Activated T-helper 1 cell treated with Interleukin-2 at 50 U/mL for 16 hours (primary cell): Measurements from ENCODE around the gene CD38.
"Not testable (repeated sequence)": the region's sequence is repeated elsewhere in the genome, so short reads cannot be mapped to it uniquely, and the experiment has no call there.

Experiments
- DNase-seq: peaks from one replicate; pipeline ENCODE4 v3.0.0-alpha.2; 2020; ENCODE audit warnings: low read depth

CD38 gene

DNA sequence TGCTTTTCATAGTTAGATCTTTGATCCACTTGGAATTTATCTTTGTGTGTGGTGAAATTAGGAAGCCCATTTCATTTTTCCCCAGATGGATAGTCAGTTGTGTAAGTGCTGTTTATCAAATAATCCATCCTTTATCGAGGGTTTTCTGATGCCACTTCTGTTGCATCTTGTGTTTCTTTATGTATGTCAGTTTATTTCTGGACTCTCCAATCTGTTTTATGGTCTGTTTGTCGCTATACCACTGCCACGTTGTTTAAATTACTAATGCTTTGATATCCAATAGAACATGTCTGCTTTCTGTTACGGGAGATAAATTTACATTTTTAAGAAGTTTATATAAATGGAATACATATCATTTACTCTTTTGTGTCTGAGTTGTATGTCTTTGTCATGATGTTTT, 21.0 kb downstream of the CD38 start:
- DNase-seq = no peak

DNA sequence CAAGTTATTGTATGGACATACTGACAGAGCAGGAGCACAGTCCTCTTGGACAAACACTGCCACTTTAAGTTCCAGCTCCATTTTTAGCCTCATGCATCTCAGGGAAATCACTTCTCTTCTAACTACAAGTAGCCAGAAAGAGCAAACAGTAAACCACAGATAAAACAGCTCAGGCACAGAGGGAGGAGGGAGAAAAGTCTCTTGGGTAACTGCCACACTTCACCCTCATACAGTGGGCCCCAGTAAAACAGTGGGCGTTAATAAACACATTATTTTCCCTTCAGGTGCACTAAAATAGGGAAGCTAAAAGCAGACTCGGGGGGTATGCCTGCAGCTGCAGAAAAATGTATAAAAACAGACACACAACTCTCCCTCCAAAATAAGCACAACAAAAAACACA, 21.6 kb downstream of the CD38 start:
- no peak for DNase-seq

DNA sequence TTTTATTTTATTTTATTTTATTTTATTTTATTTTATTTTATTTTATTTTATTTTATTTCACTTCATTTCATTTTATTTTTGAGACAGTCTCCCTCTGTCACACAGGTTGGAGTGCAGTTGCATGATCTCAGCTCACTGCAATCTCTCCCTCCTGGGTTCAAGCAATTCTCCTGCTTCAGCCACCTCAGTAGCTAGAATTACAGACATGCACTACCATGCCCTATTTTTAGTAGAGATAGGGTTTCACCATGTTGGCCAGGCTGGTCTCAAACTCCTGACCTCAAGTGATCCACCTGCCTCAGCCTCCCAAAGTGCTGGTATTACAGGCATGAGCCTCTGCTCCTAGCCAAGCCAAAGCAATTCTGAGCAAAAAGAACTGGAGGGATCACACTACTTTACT, 24.4 kb downstream of the CD38 start:
- DNase-seq = not testable (repeated sequence)

GRCh38 chr4:15805583-15806517, 27.7 kb downstream of the CD38 start:
- no peak for DNase-seq

DNA sequence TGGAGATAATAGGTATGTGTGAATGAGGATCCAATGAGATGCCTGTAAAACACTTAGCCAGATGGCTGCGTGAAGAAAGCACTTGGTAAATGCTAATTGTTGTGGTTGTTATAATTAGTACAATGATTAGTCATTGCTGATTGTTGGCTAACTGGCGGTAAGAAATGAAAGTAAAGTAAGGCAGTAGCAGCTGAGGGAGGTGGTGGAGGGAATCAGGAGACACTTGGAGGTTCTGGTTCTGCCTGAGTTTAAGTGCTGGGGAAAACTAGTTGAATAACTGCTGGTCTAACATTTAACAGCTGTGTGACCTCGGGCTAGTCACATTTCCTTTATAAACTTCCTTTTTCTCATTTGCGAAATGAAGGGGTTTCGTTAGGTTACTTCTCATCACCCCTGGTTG, 30.9 kb downstream of the CD38 start:
- no peak for DNase-seq

GRCh38 chr4:15809466-15809865, 31.3 kb downstream of the CD38 start:
- no peak for DNase-seq

DNA sequence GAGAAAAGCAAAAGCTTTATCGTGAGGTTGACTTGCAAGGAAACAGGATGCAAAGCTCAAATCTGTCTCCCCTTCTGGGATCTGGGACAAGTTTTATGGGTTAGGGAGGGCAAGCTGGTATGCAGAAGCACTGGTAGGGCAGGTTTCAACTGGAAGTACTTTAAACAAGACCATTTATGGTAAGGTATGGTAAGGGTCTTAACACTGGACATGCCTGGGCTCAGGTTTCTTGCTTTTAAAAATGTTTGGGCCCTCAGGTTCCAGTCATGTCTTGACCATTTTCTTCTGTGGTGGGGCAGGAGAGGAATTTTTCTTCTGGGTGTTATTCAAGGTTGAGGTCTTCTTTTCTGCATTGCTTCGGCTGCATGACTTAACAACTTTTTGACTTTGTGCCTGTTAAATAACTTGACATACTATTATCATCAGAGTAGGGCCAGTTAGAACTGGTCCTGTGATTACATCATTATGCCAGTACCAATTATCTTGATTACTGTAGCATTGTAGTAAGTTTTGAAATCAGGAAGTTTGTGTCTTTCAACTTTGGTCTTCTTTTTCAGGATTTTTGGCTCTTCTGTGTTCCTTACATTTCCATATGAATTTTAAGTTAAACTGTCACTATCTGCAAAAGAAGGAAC, 33.7 kb downstream of the CD38 start:
- DNase-seq = no peak

DNA sequence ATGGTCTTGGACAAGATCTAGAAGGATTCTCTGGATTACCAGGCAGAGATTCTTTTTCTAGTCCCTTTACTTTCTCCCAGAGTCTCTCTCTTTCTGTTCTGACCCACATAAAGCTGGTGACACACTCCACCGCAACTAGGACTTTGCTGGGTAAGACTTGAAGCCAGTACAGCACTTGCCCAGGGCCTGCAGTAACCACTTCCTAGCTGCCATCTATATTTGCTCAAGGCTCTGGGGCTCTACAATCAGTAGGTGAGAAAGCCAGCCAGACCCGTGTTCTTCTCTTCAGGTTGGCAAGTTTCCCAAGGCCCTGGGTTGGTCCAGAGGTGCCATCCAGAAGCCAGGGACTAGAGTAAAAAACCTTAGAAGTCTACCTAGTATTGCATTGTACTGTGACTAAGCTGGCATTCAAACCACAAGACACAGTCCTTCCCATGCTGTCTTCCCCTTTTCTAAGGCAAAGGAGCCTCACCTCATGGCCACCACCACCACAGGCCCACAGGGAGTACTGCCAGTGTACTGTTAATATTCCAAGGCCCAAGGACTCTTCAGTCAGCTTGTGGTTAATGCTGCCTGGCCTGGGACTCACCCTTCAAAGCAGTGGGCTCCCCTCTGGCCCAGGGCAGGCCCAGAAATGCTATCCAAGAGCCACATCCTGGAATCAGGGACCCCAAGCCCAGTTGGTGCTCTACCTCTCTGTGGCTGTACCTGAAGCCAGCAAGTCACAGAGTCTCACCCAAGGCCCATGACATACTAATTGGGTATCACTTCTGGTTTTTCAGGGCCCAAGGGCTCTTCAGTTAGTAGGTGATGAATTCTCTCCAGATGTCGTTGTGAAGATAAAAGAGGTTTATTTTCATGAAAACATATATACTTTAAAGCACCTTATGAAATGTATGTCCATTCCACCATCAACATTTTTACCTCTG, 54.7 kb downstream of the CD38 start:
- no peak for DNase-seq

GRCh38 chr4:15833801-15834200, 55.7 kb downstream of the CD38 start:
- DNase-seq = no peak

DNA sequence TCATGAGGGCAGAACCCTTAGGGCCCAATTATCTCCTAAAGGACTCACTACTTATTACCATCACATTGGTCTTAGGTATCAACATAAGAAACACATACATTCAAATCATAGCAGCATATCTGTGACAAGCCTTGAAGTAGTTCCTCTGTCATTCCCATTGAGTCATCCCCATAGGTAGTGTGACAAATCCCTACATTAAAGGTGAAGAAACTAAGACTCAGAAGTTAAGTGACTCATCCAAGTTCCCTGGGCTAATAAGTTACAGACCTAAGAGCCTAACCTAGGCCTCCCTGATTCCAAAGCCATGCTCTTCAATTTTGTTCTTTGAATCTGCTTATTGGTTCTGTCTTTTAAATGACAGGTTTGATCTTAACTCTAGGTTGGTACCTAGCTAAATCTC, 58.2 kb downstream of the CD38 start:
- DNase-seq = no peak

GRCh38 chr4:15837591-15837990, 59.5 kb downstream of the CD38 start:
- no peak for DNase-seq

DNA sequence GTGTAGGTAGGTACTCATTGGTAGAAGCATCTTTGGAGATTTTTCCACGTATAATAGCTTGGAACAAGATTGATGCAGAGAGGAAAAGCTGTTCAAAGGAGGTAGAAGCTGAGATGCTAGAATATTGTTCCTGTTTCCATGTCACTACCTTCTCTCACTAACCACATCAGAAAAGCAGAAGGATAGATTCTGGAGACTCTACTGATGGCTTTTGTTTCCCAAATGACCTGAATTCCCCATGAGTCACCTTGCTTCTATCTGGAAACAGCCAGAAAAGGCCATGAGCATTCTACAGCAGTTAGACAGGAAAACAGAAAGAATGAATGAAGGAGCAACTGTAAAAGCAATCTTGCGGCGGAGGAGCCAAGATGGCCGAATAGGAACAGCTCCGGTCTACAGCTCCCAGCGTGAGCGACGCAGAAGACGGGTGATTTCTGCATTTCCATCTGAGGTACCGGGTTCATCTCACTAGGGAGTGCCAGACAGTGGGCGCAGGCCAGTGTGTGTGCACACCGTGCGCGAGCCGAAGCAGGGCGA, 63.1 kb downstream of the CD38 start:
- not testable (repeated sequence) for DNase-seq

DNA sequence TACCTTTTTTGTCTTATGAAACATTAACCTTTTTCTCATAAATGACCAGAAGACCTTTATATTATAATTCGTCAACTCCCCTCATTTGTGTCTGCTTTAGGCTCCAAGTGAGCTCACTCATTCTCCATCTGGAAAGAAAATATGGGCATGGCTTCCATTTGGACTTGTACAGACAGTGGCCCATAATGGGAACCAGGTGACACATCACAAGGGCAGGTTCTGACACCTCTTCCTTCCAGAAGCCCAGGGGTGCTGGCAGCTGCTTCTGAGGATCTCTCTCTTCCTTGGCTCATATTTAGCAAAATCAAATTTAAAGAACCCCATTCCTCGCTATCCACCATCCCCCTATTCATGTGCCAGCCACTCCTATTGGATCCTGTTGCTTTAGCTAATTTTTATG, 69.6 kb downstream of the CD38 start:
- no peak for DNase-seq

DNA sequence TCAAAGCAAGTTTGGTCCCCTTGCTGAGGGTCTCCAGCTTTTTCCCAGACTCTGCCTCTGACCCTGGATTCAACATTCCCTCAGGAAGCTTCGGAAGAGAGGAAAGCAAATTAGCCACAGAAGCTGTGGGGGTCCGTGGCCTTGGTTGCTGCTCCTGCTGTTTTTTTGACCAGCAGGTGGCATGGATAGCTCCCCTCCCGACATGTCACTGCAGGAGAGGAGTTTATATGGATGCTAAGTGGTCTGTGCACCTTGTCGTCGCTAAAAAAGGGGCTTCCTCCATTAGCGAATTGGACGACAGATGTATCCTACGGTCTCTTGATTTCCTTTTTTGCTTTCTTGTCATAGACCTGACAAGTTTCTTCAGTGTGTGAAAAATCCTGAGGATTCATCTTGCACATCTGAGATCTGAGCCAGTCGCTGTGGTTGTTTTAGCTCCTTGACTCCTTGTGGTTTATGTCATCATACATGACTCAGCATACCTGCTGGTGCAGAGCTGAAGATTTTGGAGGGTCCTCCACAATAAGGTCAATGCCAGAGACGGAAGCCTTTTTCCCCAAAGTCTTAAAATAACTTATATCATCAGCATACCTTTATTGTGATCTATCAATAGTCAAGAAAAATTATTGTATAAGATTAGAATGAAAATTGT, 70.2 kb downstream of the CD38 start:
- DNase-seq = no peak

DNA sequence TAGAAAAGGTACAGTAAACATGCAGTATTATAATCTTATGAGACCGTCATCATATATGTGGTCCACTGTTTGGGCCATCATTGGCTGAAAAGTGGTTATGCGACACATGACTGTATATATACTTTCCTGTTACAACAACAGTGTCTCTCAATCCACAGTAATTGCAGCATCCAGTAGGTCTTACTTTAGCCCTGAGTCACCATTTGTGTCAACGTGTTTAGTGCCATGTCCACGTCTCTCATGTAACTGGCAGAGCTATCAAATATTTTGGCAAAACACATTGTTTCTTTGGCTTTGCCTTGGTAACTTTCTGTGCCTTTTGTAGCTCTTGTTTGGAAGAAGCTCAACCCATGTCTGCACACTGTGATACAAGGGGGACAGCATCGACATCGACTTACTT, 73.8 kb downstream of the CD38 start:
- DNase-seq = no peak

DNA sequence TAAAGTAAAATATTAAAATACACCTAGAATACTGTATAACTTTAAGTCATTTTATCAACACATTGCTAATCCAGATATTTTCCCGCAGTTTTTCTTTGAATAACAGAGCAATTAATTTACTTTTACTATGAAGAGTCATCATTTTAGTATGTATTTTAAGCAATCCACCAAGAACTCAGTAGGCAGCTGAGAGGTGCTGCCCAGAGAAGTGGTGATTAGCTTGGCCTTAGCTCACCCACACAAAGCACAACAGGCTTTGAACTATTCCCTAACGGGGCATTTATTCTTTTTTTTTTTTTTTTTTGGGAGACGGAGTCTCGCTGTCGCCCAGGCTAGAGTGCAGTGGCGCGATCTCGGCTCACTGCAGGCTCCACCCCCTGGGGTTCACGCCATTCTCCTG, 74.4 kb downstream of the CD38 start:
- DNase-seq = no peak

DNA sequence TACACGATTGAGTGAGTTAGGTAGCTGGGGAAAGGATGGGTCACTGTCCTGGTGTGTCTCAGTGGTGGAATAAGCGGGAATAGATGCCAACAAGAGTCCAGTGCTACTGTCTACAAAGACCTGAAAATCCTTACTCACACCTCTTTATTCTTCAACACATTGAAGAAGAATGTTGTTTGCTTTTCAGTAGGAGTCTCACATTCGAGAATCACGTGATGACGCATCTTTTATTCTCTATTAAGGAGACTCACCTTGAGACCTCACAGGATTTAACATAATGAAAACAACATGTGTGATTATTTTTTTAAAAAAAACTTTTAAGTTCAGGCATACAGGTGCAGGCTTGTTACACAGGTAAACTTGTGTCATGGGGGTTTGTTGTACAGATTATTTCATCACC, 75.2 kb downstream of the CD38 start:
- DNase-seq = no peak

DNA sequence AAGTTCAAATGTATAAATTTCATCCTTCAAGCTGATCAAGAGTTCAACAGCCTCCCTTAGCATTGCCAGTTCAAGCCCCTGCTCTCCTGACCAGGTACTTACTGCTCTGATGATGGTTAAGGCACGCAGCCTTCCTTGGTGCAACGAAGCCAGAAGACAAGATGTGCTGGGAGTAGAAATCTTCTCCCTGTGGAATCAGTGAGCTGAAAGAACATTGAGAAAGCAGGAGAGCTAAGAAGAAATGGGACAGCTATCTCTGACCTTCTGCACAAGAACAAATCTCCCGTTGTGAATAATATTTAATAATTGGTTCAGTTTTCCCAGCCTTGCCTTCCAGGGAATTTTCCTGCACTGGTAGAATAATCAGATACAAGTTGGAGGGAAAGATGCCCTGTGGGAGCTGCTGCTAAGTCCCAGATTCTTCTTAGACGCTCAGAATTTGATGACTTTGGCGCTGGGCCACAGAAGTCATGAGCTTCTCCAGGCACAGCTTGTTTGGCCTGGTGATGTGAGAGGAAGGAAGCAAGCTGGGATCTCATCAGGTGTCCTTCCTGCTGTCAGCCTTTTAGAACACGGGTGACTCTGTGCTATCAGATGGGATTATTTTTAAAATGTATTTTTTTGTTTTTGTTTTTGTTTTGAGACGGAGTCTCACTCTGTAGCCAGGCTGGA, 77.8 kb downstream of the CD38 start:
- no peak for DNase-seq

DNA sequence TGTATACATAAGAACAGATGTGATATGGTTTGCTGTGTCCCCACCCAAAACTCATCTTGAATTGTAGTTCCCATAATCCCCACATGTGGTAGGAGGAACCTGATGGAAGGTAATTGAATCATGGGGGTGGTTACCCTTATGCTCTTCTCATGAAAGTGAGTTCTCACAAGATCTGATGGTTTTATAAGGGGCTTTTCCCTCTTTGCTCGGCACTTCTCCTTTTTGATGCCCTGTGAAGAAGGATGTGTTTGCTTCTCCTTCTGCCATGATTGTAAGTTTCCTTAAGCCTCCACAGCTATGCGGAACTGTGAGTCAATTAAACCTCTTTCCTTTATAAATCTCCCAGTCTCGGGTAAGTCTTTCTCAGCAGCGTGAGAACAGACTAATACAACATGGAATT, 83.1 kb downstream of the CD38 start:
- not testable (repeated sequence) for DNase-seq

- DNase-seq = no peak
Measured at GRCh38 chr4:15864651-15865566, 86.8 kb downstream of the CD38 start.
